Measurements from ENCODE around the gene PDSS2.
"Not testable (repeated sequence)": the region's sequence is repeated elsewhere in the genome, so short reads cannot be mapped to it uniquely, and the experiment has no call there.

PDSS2 gene

GRCh38 chr6:107315114-107315513, 144.2 kb downstream of the PDSS2 start:
- no peak for DNase-seq

- no peak for DNase-seq
Measured at GRCh38 chr6:107314531-107314939, 144.8 kb downstream of the PDSS2 start.

- DNase-seq: no peak
Measured at GRCh38 chr6:107313776-107314175, 145.6 kb downstream of the PDSS2 start.

GRCh38 chr6:107310362-107310761, 149.0 kb downstream of the PDSS2 start:
- DNase-seq: no peak

GRCh38 chr6:107308677-107309076, 150.7 kb downstream of the PDSS2 start:
- no peak for DNase-seq

- not testable (repeated sequence) for DNase-seq
Measured at GRCh38 chr6:107305994-107306393, 153.4 kb downstream of the PDSS2 start.

GRCh38 chr6:107305391-107305790, 154.0 kb downstream of the PDSS2 start:
- DNase-seq: no peak

- DNase-seq: no peak
Measured at GRCh38 chr6:107304421-107305025, 154.8 kb downstream of the PDSS2 start.

GRCh38 chr6:107293350-107293749, 166.0 kb downstream of the PDSS2 start:
- DNase-seq: no peak

GRCh38 chr6:107292715-107293271, 166.6 kb downstream of the PDSS2 start:
- DNase-seq: peak; percentile 12

GRCh38 chr6:107290491-107290890, 168.9 kb downstream of the PDSS2 start:
- DNase-seq: no peak

- not testable (repeated sequence) for DNase-seq
Measured at GRCh38 chr6:107289258-107289657, 170.1 kb downstream of the PDSS2 start.

GRCh38 chr6:107285683-107286082, 173.7 kb downstream of the PDSS2 start:
- not testable (repeated sequence) for DNase-seq

GRCh38 chr6:107284805-107285204, 174.6 kb downstream of the PDSS2 start:
- no peak for DNase-seq

- no peak for DNase-seq
Measured at GRCh38 chr6:107280791-107281190, 178.6 kb downstream of the PDSS2 start.

GRCh38 chr6:107280001-107280400, 179.4 kb downstream of the PDSS2 start:
- not testable (repeated sequence) for DNase-seq

GRCh38 chr6:107275330-107275865, 184.0 kb downstream of the PDSS2 start:
- no peak for DNase-seq

- DNase-seq: no peak
Measured at GRCh38 chr6:107274288-107274687, 185.1 kb downstream of the PDSS2 start.

GRCh38 chr6:107272246-107272645, 187.1 kb downstream of the PDSS2 start:
- no peak for DNase-seq

GRCh38 chr6:107271208-107271790, 188.1 kb downstream of the PDSS2 start:
- DNase-seq: no peak

- DNase-seq: no peak
Measured at GRCh38 chr6:107267634-107268033, 191.7 kb downstream of the PDSS2 start.

GRCh38 chr6:107267006-107267405, 192.4 kb downstream of the PDSS2 start:
- DNase-seq: no peak

GRCh38 chr6:107266563-107266962, 192.8 kb downstream of the PDSS2 start:
- DNase-seq: no peak

GRCh38 chr6:107264357-107264840, 195.0 kb downstream of the PDSS2 start:
- no peak for DNase-seq
